ENCODE measurements around the gene CYB561D1.

CYB561D1 gene

GRCh38 chr1:109546311-109547109 is 52.6 kb downstream of the CYB561D1 start:
- 0 out of 2 replicates have a peak overlapping the region, but pooled peaks have one; percentile 6 for H3K27ac ChIP-seq (ENCODE audit: extremely low read depth, low read depth, low read length)
- H3K4me1 ChIP-seq (ENCODE audit: control insufficient read depth, insufficient read depth, low read length) = peaks cover 6% of the 10 kb centered on the region; the same call in 1 of the 2 replicates
- no peaks in the 10 kb centered on the region for H3K36me3 ChIP-seq (ENCODE audit: control insufficient read depth in 2 of 2, insufficient read depth in 1 of 2, low read length in 2 of 2)
- no peaks in the 10 kb centered on the region for H3K9me3 ChIP-seq (ENCODE audit: control insufficient read depth, insufficient read depth, low read depth, low read length)
- ChIA-PET POLR2A (interaction anchor here (0.9 to 1.5 kb wide), 5 partner anchors 74 to 228 kb away, joined by 3 to 10 read pairs (median 3); no protein-coding TSS in a partner anchor), CTCF (interaction anchor here (0.5 to 6.1 kb wide), 48 partner anchors 8 to 1578 kb away, joined by 3 to 158 read pairs (median 4); partner anchors contain the start of genes AHCYL1, AMPD2, CYB561D1 and GNAT2)
- peak overlapping the region; percentile 57 for H3K4me3 ChIP-seq (ENCODE audit: low read depth, low read length)
- TF ChIP-seq ZBTB48 (tag by site-specific recombination; IDR thresholded peaks at IDR 0.05) (no peak), ZNF514 (tag by site-specific recombination; IDR thresholded peaks at IDR 0.05) (no peak), ZNF585B (tag by site-specific recombination; IDR thresholded peaks at IDR 0.05) (no peak), PRDM1 (tag by site-specific recombination; IDR thresholded peaks at IDR 0.05) (peak; percentile 59; the same call in 1 of the 2 replicates), ZNF223 (tag by site-specific recombination; IDR thresholded peaks at IDR 0.05) (no peak), BCL6B (tag by site-specific recombination; IDR thresholded peaks at IDR 0.05) (no peak), ZNF621 (tag by site-specific recombination; IDR thresholded peaks at IDR 0.05) (no peak), ZNF211 (tag by site-specific recombination; IDR thresholded peaks at IDR 0.05; ENCODE audit: low read depth) (no peak), ZNF324 (tag by site-specific recombination; IDR thresholded peaks at IDR 0.05) (peak; percentile 25; the same call in 1 of the 2 replicates), ZSCAN23 (tag by site-specific recombination; IDR thresholded peaks at IDR 0.05) (no peak), ZSCAN4 (tag by site-specific recombination; IDR thresholded peaks at IDR 0.05) (no peak), HOXD13 (CRISPR knock-in tag; IDR thresholded peaks at IDR 0.05; ENCODE audit: borderline replicate concordance) (no peak), ZFHX2 (tag by site-specific recombination; conservative IDR thresholded peaks at IDR 0.05) (peak; percentile 61), GFI1B (tag by site-specific recombination; IDR thresholded peaks at IDR 0.05) (no peak), KLF16 (tag by site-specific recombination; IDR thresholded peaks at IDR 0.05) (no peak; the same call in 1 of the 2 replicates), HOXC10 (CRISPR knock-in tag; IDR thresholded peaks at IDR 0.05) (no peak), ZNF707 (tag by site-specific recombination; IDR thresholded peaks at IDR 0.05) (no peak), ZNF174 (tag by site-specific recombination; IDR thresholded peaks at IDR 0.05) (no peak), ZNF660 (tag by site-specific recombination; IDR thresholded peaks at IDR 0.05) (peak; percentile 64), INSM2 (tag by site-specific recombination; IDR thresholded peaks at IDR 0.05) (no peak), ZEB2 (tag by site-specific recombination; IDR thresholded peaks at IDR 0.05) (0 out of 2 replicates have a peak, but pooled peaks have one; percentile 16), ZBTB11 (tag by site-specific recombination; conservative IDR thresholded peaks at IDR 0.05; ENCODE audit: low read depth) (no peak), ATF2 (tag by site-specific recombination; IDR thresholded peaks at IDR 0.05; ENCODE audit: low read depth) (no peak), ZFP69B (tag by site-specific recombination; IDR thresholded peaks at IDR 0.05) (no peak), ZNF214 (tag by site-specific recombination; IDR thresholded peaks at IDR 0.05; ENCODE audit: borderline replicate concordance) (no peak), PATZ1 (tag by site-specific recombination; IDR thresholded peaks at IDR 0.05) (peak; percentile 56), ZNF335 (tag by site-specific recombination; conservative IDR thresholded peaks at IDR 0.05) (no peak; the same call in 1 of the 2 replicates)

All from HEK293 (cell line).